GM12873 (cell line): Measurements from ENCODE around the gene BAIAP2L1.

Experiments used
- CTCF ChIP-seq: IDR thresholded peaks from 2 replicates; pipeline ENCODE4 v1.5.1; 2012; ENCODE audit warnings: low read depth, mild to moderate bottlenecking, moderate library complexity, low read length, control low read depth; ENCODE audit not compliant: insufficient read depth; ENCODE audit errors: missing control alignments

The BAIAP2L1 gene

GRCh38 chr7:98348726-98349474, 52.0 kb downstream of the BAIAP2L1 start:
- no peak for TF ChIP-seq CTCF

- no peak for TF ChIP-seq CTCF
Observed at GRCh38 chr7:98346515-98347069, 54.3 kb downstream of the BAIAP2L1 start.

- no peak for TF ChIP-seq CTCF
Observed at GRCh38 chr7:98341106-98341505, 59.8 kb downstream of the BAIAP2L1 start.

DNA sequence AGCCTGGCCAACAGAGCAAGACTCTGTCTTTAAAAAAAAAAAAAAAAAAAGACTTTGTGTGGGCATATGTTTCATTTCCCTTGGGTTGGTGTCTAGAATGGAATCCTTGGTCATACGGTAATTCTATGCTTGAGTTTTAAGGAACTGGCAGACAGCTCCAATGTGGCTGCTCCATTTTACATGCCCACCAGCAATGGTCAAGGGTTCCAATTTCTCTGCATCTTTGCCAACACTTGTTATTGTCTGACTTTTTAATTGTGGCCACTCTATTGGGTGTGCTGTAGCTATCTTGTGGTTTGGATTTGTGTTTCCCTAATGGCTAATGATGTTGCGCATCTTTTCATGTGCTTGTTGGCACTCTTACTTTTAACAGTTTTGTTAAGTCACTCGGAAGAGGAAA, 61.8 kb downstream of the BAIAP2L1 start:
- no peak for TF ChIP-seq CTCF

DNA sequence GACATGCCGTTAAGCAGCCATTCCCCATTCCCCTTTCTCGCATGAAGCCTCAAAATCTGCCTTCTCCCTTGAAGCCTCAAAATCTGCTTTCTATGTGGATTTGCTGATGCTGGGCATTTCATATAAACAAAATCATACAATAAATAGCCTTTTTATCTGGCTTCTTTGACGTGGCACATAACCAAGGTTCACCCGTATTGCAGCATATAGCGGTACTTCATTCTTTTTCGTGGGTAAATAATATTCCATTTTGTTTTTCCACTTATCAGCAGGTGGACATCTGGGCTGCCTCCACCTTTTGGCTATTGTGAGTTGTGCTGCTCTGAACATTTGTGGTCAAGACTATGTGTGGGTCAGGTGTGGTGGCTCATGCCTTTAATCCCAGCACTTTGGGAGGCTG, 62.4 kb downstream of the BAIAP2L1 start:
- TF ChIP-seq CTCF = no peak

DNA sequence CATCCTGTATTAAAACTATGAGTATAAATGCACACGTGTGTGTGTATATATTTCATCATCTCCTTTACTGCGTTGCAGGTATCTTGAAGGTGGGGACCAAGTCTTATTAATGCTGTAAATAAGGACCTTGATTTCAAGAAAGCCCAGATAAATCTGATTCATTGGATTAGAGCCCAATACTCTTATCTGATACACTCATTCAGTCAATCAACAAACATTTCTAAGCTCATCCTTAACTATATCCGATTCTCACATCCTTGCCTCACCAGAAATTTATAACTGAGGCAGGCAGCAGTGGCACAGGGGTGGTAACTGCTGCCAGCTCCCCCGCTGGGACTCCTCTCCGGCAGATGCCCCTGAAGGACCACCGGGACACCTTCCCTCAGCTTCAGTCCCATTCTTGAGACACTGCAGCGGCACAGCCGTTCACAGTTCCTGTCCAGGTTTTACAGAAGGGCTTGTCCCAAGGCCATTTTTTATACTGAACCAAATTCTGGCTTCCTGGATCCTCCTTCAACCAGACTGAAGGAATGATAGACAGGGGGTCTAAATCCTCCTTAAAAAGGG, 65.4 kb downstream of the BAIAP2L1 start:
- TF ChIP-seq CTCF = no peak

DNA sequence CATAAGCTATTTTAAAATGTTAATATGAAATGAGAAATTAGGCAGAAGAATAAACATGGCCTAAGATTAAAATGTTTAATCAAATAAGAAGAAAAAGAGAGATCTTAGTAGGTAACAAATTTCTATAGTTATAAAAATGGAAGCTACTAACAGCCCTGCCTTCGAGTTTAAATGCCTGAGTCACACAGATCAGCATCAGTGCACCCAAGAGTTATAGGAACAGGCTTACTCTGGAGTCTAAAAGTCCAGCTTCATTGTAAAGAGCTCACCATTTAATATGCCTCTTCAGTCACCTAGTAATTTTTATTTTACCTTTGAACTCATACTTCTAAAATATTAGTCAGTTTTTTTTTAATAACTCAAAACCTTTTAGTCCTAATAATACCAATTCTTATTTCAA, 66.8 kb downstream of the BAIAP2L1 start:
- TF ChIP-seq CTCF = no peak
